ENCODE results near the gene HDHD3.

DNA sequence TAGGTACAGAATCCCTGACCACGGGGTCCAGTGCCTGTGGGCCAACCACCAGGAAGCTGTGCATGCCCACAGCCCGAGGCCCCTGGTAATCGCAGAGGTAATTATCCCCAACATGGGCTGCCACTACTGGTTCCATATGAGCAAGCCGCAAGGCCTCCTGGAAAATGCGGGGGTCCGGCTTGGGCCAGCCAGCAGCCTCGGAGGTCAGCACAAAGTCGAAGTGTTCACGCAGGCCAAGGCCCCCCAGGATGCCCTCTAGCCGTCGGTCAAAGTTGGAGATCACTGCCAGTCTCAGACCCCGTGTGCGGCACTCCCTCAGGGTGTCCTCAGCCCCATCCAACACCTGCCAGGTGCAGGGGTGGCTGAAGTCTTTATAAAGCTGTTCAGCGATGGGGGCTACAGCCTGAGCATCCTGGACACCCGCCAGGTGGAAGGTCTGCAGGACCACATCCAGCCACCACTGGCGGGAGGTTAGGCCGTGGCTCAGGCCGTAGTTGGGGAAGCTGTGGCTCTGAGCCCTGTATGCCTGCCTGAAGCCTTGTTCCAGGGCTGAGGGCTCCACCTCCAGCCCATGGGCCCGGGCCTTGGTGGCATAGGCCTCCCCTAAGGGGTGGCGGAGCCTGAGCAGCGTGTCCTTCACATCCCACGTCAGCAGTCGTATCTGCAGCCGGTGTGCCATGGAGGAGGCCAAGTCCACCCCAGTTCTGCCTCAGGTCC lies 3.0 kb downstream of the HDHD3 start:
- no peak for TF ChIP-seq POLR2A (IDR thresholded peaks at IDR 0.05)
- TF ChIP-seq, protein P1, sequence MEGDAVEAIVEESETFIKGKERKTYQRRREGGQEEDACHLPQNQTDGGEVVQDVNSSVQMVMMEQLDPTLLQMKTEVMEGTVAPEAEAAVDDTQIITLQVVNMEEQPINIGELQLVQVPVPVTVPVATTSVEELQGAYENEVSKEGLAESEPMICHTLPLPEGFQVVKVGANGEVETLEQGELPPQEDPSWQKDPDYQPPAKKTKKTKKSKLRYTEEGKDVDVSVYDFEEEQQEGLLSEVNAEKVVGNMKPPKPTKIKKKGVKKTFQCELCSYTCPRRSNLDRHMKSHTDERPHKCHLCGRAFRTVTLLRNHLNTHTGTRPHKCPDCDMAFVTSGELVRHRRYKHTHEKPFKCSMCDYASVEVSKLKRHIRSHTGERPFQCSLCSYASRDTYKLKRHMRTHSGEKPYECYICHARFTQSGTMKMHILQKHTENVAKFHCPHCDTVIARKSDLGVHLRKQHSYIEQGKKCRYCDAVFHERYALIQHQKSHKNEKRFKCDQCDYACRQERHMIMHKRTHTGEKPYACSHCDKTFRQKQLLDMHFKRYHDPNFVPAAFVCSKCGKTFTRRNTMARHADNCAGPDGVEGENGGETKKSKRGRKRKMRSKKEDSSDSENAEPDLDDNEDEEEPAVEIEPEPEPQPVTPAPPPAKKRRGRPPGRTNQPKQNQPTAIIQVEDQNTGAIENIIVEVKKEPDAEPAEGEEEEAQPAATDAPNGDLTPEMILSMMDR (IDR thresholded peaks at IDR 0.05), result no peak
